Spleen (tissue), 7 donors: Measurements from ENCODE around the gene MEG3.

Experiments
- POLR2A ChIP-seq, 3 donors: fragments of 450-650 bp; IDR thresholded peaks; one replicate each; pipeline ENCODE4 v1.5.1; 2017; ENCODE audit warnings: antibody characterized with exemption in 3 of 3, mild to moderate bottlenecking in 1 of 3
- POLR2AphosphoS5 ChIP-seq, 3 donors: sonication (generic); formaldehyde crosslinking; IDR thresholded peaks; one replicate each; pipeline ENCODE4 v1.5.1; 2017; ENCODE audit warnings: antibody characterized with exemption in 3 of 3
- TF ChIP-seq, protein P1 (sequence below), 11 experiments: fragments of 200-600 bp in 7 of 11; fragments of 450-650 bp in 4 of 11; sonication (generic) in 4 of 11; IDR thresholded peaks in 8 of 11; conservative IDR thresholded peaks in 3 of 11; 1 replicate in 7 of 11; 2 replicates in 4 of 11; pipeline versions ENCODE4 v1.4.0 to v1.8.0; 2016 to 2021; ENCODE audit warnings: antibody characterized with exemption in 11 of 11, inconsistent platforms in 4 of 11, mild to moderate bottlenecking in 1 of 11
- donor health status: DM: no; HTN: no; CAD: no; lungs with moderate emphysema.
- donor health status: DM: no; HTN: no; CAD: no.
- donor health status: DM: no; HTN: no; CAD: no.

DNA sequence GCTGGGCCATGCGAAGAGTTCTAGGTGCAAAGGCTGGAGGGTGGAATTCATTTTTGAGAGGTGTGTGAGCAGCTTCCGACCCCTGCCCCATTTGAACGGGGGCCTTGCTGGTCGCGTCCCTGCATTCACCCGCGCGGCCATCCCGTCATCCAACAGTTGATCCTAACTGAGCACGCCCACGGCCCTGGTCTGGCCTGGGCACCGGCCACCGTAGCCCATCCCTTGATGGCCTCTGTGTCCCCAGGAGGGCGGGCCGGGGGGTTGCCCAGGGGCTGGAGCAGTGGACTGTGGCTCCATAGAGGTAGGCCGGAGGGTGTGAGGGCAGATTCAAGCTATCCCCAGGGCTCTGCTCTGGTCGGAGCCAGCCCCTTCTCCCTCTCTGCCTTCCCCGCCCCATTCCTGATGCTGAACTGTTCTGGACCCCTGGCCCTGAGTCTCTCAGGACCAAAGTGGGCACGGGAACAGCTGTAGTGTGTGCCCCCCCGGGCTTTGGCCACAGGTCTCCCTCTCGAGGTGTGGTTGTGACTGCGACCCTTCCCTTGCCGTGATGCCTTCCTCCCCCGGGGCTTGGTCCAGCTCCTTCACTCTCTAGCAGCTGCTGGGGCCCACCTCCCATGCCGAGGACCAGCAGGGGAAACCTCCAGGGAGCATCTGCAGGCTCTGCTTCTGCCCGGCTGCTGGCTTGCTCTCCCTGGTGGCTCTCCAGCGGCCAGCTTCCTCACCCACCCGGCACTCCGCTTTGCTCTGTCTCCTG is 9.1 kb downstream of the MEG3 start:
- TF ChIP-seq, protein P1, sequence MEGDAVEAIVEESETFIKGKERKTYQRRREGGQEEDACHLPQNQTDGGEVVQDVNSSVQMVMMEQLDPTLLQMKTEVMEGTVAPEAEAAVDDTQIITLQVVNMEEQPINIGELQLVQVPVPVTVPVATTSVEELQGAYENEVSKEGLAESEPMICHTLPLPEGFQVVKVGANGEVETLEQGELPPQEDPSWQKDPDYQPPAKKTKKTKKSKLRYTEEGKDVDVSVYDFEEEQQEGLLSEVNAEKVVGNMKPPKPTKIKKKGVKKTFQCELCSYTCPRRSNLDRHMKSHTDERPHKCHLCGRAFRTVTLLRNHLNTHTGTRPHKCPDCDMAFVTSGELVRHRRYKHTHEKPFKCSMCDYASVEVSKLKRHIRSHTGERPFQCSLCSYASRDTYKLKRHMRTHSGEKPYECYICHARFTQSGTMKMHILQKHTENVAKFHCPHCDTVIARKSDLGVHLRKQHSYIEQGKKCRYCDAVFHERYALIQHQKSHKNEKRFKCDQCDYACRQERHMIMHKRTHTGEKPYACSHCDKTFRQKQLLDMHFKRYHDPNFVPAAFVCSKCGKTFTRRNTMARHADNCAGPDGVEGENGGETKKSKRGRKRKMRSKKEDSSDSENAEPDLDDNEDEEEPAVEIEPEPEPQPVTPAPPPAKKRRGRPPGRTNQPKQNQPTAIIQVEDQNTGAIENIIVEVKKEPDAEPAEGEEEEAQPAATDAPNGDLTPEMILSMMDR (IDR thresholded peaks at IDR 0.05 in 8 of 11, conservative IDR thresholded peaks at IDR 0.05 in 3 of 11): no peak
- TF ChIP-seq POLR2A (IDR thresholded peaks at IDR 0.05) (no peak), POLR2AphosphoS5 (IDR thresholded peaks at IDR 0.05) (no peak)
